Astrocyte (in vitro differentiated cells and primary cell): Measurements from ENCODE around the gene GSTM2. TPM values are rescaled to one million over a fixed set of nuclear protein-coding genes. Genes with fewer than 3 reads are reported as not detected.

ENCODE experiments used
- DNase-seq: peaks from one replicate; pipeline ENCODE4 v3.0.0-alpha.2; 2010; ENCODE audit warnings: low read depth
- FAIRE-seq: peaks from 2 replicates; lab custom pipeline; 2011; peaks lifted over from hg19 to GRCh38; lab: Jason Lieb, UNC
- H2AFZ ChIP-seq: 2 replicates; pipeline ENCODE4 v1.6.0; 2012; ENCODE audit warnings: low read depth, low read length, inconsistent platforms
- H3K27ac ChIP-seq: 2 replicates; pipeline ENCODE4 v1.5.1; 2011; ENCODE audit warnings: low read depth, low read length, inconsistent platforms
- H3K27me3 ChIP-seq: 2 replicates; pipeline ENCODE4 v1.6.0; 2011; ENCODE audit warnings: low read length, inconsistent platforms; ENCODE audit not compliant: insufficient read depth
- H3K36me3 ChIP-seq: 2 replicates; pipeline ENCODE4 v1.5.1; 2011; ENCODE audit warnings: low read length, inconsistent platforms; ENCODE audit not compliant: insufficient read depth
- H3K4me1 ChIP-seq: 2 replicates; pipeline ENCODE4 v1.5.1; 2011; ENCODE audit warnings: low read length, inconsistent platforms; ENCODE audit not compliant: insufficient read depth
- H3K4me2 ChIP-seq: 2 replicates; pipeline ENCODE4 v1.6.0; 2012; ENCODE audit warnings: low read length, inconsistent platforms
- H3K4me3 ChIP-seq: 2 replicates; pipeline ENCODE4 v1.5.1; 2011; ENCODE audit warnings: low read depth, mild to moderate bottlenecking, low read length, inconsistent platforms; ENCODE audit not compliant: insufficient read depth
- H3K79me2 ChIP-seq: 2 replicates; pipeline ENCODE4 v1.6.0; 2012; ENCODE audit warnings: mild to moderate bottlenecking, low read length, inconsistent platforms; ENCODE audit not compliant: insufficient read depth
- H3K9ac ChIP-seq: 2 replicates; pipeline ENCODE4 v1.6.0; 2012; ENCODE audit warnings: mild to moderate bottlenecking, low read length, inconsistent platforms
- H3K9me3 ChIP-seq: 2 replicates; pipeline ENCODE4 v1.5.1; 2012; ENCODE audit warnings: low read depth, mild to moderate bottlenecking, low read length, inconsistent platforms; ENCODE audit not compliant: insufficient read depth
- H4K20me1 ChIP-seq: 2 replicates; pipeline ENCODE4 v1.6.0; 2012; ENCODE audit warnings: low read length, inconsistent platforms; ENCODE audit not compliant: insufficient read depth
- H3K27ac Mint-ChIP-seq: one replicate; pipeline ENCODE4 v1.8.0; 2021; ENCODE audit warnings: mild to moderate bottlenecking, mixed read lengths; ENCODE audit not compliant: unreplicated experiment
- H3K27me3 Mint-ChIP-seq: one replicate; pipeline ENCODE4 v1.8.0; 2021; ENCODE audit warnings: low read depth, mixed read lengths; ENCODE audit not compliant: unreplicated experiment
- H3K36me3 Mint-ChIP-seq: one replicate; pipeline ENCODE4 v1.8.0; 2021; ENCODE audit warnings: low read depth, mixed read lengths; ENCODE audit not compliant: unreplicated experiment
- H3K4me1 Mint-ChIP-seq: one replicate; pipeline ENCODE4 v1.8.0; 2021; ENCODE audit warnings: low read depth, mixed read lengths; ENCODE audit not compliant: unreplicated experiment
- H3K4me3 Mint-ChIP-seq: one replicate; pipeline ENCODE4 v1.8.0; 2021; ENCODE audit warnings: mild to moderate bottlenecking, moderate library complexity, mixed read lengths; ENCODE audit not compliant: unreplicated experiment
- H3K9me3 Mint-ChIP-seq: one replicate; pipeline ENCODE4 v1.8.0; 2021; ENCODE audit warnings: mild to moderate bottlenecking, mixed read lengths; ENCODE audit not compliant: unreplicated experiment
- EZH2 ChIP-seq: IDR thresholded peaks from 2 replicates; pipeline ENCODE4 v1.6.1; 2012; ENCODE audit warnings: mild to moderate bottlenecking, low read length, inconsistent platforms; ENCODE audit not compliant: insufficient read depth
- total RNA-seq: library from RNA; stranded (reverse); gene quantifications from 2 replicates; pipeline ENCODE4 v1.2.1, GENCODE V29; 2021
- TF ChIP-seq, protein P1 (sequence below): IDR thresholded peaks from 2 replicates; pipeline ENCODE4 v1.5.1; 2011; ENCODE audit warnings: low read depth, mild to moderate bottlenecking, inconsistent platforms, low read length, moderate library complexity; ENCODE audit not compliant: insufficient read depth

Gene GSTM2
- total RNA-seq, 1 donor from 2014 or later, result 13.4 TPM

DNA sequence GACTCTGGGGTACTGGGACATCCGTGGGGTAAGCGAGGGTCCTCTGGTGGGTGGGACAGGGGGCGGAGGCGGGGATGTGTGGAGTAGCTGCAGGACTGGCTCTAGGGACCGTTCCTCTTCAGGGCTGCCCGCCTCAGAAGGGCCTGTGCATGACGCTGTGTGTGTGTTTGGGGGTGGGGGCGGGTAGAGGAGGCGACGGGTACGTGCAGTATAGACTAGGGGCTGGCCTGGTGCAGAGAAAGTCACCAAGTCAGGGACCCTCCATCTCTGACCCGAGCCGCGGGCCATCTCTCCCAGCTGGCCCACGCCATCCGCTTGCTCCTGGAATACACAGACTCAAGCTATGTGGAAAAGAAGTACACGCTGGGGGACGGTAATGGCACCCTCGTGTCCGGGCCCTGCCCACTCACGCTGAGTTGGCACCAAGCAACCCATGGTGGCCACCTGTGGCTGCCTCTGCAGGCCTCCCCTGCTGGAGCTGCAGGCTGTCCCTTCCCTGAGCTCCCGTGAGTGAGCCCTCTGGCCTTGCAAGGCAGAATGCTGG is 44.5 kb downstream of the GSTM2 start:
- H3K27ac Mint-ChIP-seq, result no peak overlapping the region
- H3K9ac ChIP-seq, result no peak overlapping the region
- no peak overlapping the region for H3K4me3 Mint-ChIP-seq

DNA sequence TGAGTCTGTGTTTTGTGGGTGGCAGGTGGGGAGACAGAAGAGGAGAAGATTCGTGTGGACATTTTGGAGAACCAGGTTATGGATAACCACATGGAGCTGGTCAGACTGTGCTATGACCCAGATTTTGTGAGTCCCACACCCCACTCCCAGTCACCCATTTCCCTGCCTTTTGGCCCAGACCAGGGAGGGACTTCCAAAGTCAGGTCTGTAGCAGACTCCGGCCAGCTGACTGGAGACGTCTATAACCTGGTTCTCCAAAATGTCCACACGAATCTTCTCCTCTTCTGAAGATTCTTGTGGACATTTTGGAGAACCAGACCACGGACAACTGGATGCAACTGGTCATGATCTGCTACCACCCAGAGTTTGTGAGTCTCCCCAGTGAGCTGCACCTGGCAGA is 45.8 kb downstream of the GSTM2 start:
- no peak overlapping the region for H2AFZ ChIP-seq
- no peaks in the 10 kb centered on the region for H4K20me1 ChIP-seq
- H3K4me3 Mint-ChIP-seq, result no peak overlapping the region
- TF ChIP-seq, protein P1, sequence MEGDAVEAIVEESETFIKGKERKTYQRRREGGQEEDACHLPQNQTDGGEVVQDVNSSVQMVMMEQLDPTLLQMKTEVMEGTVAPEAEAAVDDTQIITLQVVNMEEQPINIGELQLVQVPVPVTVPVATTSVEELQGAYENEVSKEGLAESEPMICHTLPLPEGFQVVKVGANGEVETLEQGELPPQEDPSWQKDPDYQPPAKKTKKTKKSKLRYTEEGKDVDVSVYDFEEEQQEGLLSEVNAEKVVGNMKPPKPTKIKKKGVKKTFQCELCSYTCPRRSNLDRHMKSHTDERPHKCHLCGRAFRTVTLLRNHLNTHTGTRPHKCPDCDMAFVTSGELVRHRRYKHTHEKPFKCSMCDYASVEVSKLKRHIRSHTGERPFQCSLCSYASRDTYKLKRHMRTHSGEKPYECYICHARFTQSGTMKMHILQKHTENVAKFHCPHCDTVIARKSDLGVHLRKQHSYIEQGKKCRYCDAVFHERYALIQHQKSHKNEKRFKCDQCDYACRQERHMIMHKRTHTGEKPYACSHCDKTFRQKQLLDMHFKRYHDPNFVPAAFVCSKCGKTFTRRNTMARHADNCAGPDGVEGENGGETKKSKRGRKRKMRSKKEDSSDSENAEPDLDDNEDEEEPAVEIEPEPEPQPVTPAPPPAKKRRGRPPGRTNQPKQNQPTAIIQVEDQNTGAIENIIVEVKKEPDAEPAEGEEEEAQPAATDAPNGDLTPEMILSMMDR, result no peak
- TF ChIP-seq EZH2, result no peak
- H3K79me2 ChIP-seq, result no peaks in the 10 kb centered on the region
- no peak overlapping the region for H3K27ac ChIP-seq
- H3K36me3 Mint-ChIP-seq, result no peaks in the 10 kb centered on the region
- H3K9ac ChIP-seq, result no peak overlapping the region
- H3K9me3 ChIP-seq, result no peaks in the 10 kb centered on the region
- FAIRE-seq (no peak), DNase-seq (no peak)
- no peak overlapping the region for H3K4me3 ChIP-seq
- H3K27me3 Mint-ChIP-seq, result peaks cover 43% of the 10 kb centered on the region
- H3K4me1 Mint-ChIP-seq, result no peaks in the 10 kb centered on the region
- peaks cover 2% of the 10 kb centered on the region for H3K4me1 ChIP-seq
- no peak overlapping the region for H3K27ac Mint-ChIP-seq
- no peaks in the 10 kb centered on the region for H3K27me3 ChIP-seq
- no peaks in the 10 kb centered on the region for H3K36me3 ChIP-seq
- H3K9me3 Mint-ChIP-seq, result peaks cover 7% of the 10 kb centered on the region
- no peak overlapping the region for H3K4me2 ChIP-seq

More for the DNA sequence above, 44.5 kb downstream of the GSTM2 start:
- Mint-ChIP-seq H3K9me3 (peaks cover 13% of the 10 kb centered on the region), H3K27me3 (peaks cover 42% of the 10 kb centered on the region), H3K4me1 (no peaks in the 10 kb centered on the region), H3K36me3 (no peaks in the 10 kb centered on the region)
- FAIRE-seq (no peak), DNase-seq (no peak)
- TF ChIP-seq, protein P1, result no peak
- TF ChIP-seq EZH2, result no peak
- H4K20me1 ChIP-seq, result no peaks in the 10 kb centered on the region
- no peaks in the 10 kb centered on the region for H3K79me2 ChIP-seq
- H3K4me2 ChIP-seq, result peak overlapping the region; percentile 72
- H3K27ac ChIP-seq, result no peak overlapping the region
- peaks cover 2% of the 10 kb centered on the region for H3K4me1 ChIP-seq
- no peak overlapping the region for H3K4me3 ChIP-seq
- no peaks in the 10 kb centered on the region for H3K27me3 ChIP-seq
- H3K36me3 ChIP-seq, result no peaks in the 10 kb centered on the region
- peak overlapping the region; percentile 69 for H2AFZ ChIP-seq
- no peaks in the 10 kb centered on the region for H3K9me3 ChIP-seq

DNA sequence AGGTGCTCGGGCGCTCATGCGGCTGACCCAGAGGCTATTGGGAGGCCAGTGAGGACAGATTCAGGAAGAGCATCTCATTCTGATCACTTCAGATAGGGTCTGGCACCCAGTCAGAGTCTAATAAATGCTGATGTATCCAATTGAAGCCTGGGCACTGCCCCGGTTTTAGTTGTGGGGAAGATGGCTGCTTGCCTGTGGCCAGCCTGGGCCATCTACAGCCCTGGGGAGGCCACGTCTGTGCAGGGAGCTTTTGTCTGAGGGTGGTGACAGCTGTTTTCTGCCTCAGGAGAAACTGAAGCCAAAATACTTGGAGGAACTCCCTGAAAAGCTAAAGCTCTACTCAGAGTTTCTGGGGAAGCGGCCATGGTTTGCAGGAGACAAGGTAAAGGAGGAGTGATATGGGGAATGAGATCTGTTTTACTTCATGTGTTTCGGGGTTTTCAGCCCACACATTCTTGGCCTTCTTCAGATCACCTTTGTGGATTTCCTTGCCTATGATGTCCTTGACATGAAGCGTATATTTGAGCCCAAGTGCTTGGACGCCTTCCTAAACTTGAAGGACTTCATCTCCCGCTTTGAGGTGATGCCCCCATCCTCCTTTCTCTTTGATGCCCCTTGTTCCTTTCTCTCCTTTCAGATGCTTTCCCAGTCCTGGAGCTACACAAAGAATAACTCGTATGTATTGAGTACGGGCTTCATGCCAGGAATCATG is 47.0 kb downstream of the GSTM2 start:
- H3K36me3 ChIP-seq, result no peaks in the 10 kb centered on the region
- no peak overlapping the region for H3K27ac ChIP-seq
- no peak overlapping the region for H3K27ac Mint-ChIP-seq
- TF ChIP-seq, protein P1, result no peak
- TF ChIP-seq EZH2, result no peak
- no peak for DNase-seq
- H2AFZ ChIP-seq, result no peak overlapping the region
- H3K27me3 Mint-ChIP-seq, result peaks cover 43% of the 10 kb centered on the region
- peaks cover 8% of the 10 kb centered on the region for H3K4me1 ChIP-seq
- H3K9me3 Mint-ChIP-seq, result peaks cover 2% of the 10 kb centered on the region
- no peak overlapping the region for H3K4me3 Mint-ChIP-seq
- no peak for FAIRE-seq
- H3K9ac ChIP-seq, result no peak overlapping the region
- no peaks in the 10 kb centered on the region for H3K9me3 ChIP-seq
- H4K20me1 ChIP-seq, result no peaks in the 10 kb centered on the region
- no peaks in the 10 kb centered on the region for H3K36me3 Mint-ChIP-seq
- no peak overlapping the region for H3K4me2 ChIP-seq
- H3K79me2 ChIP-seq, result no peaks in the 10 kb centered on the region
- H3K4me3 ChIP-seq, result no peak overlapping the region
- peaks cover 4% of the 10 kb centered on the region for H3K4me1 Mint-ChIP-seq
- H3K27me3 ChIP-seq, result no peaks in the 10 kb centered on the region
